ENCODE results near the gene PSMB7. TPM values are rescaled to one million over a fixed set of nuclear protein-coding genes. Genes with fewer than 3 reads are reported as not detected.

PSMB7 gene
- total RNA-seq, 2 experiments from 2014 or later = 164 to 186 TPM

GRCh38 chr9:124449381-124450151 lies 34.3 kb upstream of the PSMB7 start:
- Histone ChIP-seq H3K27ac (ENCODE audit: low read depth, low read length, poor library complexity, severe bottlenecking) (no peak overlapping the region), H3K4me1 (ENCODE audit: insufficient read depth, low read length, poor library complexity, severe bottlenecking) (no peaks in the 10 kb centered on the region), H3K9me2 (ENCODE audit: insufficient read depth, low read length) (no peaks in the 10 kb centered on the region), H3K36me3 (ENCODE audit: insufficient read depth, low read length) (no peaks in the 10 kb centered on the region), H3K4me3 (ENCODE audit: low read depth, low read length, poor library complexity, severe bottlenecking) (no peak overlapping the region), H4K20me1 (ENCODE audit: insufficient read depth, low read length) (no peaks in the 10 kb centered on the region), H3K9me3 (ENCODE audit: low read length) (no peaks in the 10 kb centered on the region), H2AFZ (ENCODE audit: low read length) (no peak overlapping the region), H3K79me2 (ENCODE audit: insufficient read depth, low read depth, low read length) (no peaks in the 10 kb centered on the region), H3K4me2 (ENCODE audit: low read length) (no peak overlapping the region)
- TF ChIP-seq CTCF (conservative IDR thresholded peaks at IDR 0.05; ENCODE audit: low read length) = no peak
- TF ChIP-seq EZH2phosphoT487 (IDR thresholded peaks at IDR 0.05; ENCODE audit: borderline replicate concordance, low read depth, low read length) = no peak
- no TSS peak for BruUV-seq (replicated peaks)
- intact Hi-C loops (cut with micrococcal nuclease; ENCODE audit: unreplicated experiment) = no loop called here
- CTCF ChIA-PET (ENCODE audit: unreplicated experiment) = no interaction called here
- POLR2A ChIA-PET = no interaction called here
- DNase-seq (ENCODE audit: low spot score) = no peak

- TF ChIP-seq EZH2phosphoT487 (IDR thresholded peaks at IDR 0.05; ENCODE audit: borderline replicate concordance, low read depth, low read length) (no peak), CTCF (conservative IDR thresholded peaks at IDR 0.05; ENCODE audit: low read length) (no peak)
- BruUV-seq (replicated peaks) = no TSS peak
- Histone ChIP-seq H3K9me3 (ENCODE audit: low read length) (no peaks in the 10 kb centered on the region), H4K20me1 (ENCODE audit: insufficient read depth, low read length) (no peaks in the 10 kb centered on the region), H3K9me2 (ENCODE audit: insufficient read depth, low read length) (no peaks in the 10 kb centered on the region), H3K4me3 (ENCODE audit: low read depth, low read length, poor library complexity, severe bottlenecking) (no peak overlapping the region), H3K79me2 (ENCODE audit: insufficient read depth, low read depth, low read length) (no peaks in the 10 kb centered on the region), H3K4me1 (ENCODE audit: insufficient read depth, low read length, poor library complexity, severe bottlenecking) (no peaks in the 10 kb centered on the region), H3K4me2 (ENCODE audit: low read length) (no peak overlapping the region), H2AFZ (ENCODE audit: low read length) (no peak overlapping the region), H3K36me3 (ENCODE audit: insufficient read depth, low read length) (no peaks in the 10 kb centered on the region), H3K27ac (ENCODE audit: low read depth, low read length, poor library complexity, severe bottlenecking) (no peak overlapping the region)
- no peak for DNase-seq (ENCODE audit: low spot score)
- intact Hi-C loops (cut with micrococcal nuclease; ENCODE audit: unreplicated experiment) = no loop called here
- CTCF ChIA-PET (ENCODE audit: unreplicated experiment) = no interaction called here
- POLR2A ChIA-PET = no interaction called here
Measured at GRCh38 chr9:124448019-124448418, 32.8 kb upstream of the PSMB7 start.

GRCh38 chr9:124447297-124447661 lies 32.0 kb upstream of the PSMB7 start:
- Histone ChIP-seq H3K36me3 (ENCODE audit: insufficient read depth, low read length) (no peaks in the 10 kb centered on the region), H3K4me3 (ENCODE audit: low read depth, low read length, poor library complexity, severe bottlenecking) (no peak overlapping the region), H4K20me1 (ENCODE audit: insufficient read depth, low read length) (no peaks in the 10 kb centered on the region), H3K27ac (ENCODE audit: low read depth, low read length, poor library complexity, severe bottlenecking) (no peak overlapping the region), H2AFZ (ENCODE audit: low read length) (no peak overlapping the region), H3K4me1 (ENCODE audit: insufficient read depth, low read length, poor library complexity, severe bottlenecking) (no peaks in the 10 kb centered on the region), H3K79me2 (ENCODE audit: insufficient read depth, low read depth, low read length) (no peaks in the 10 kb centered on the region), H3K4me2 (ENCODE audit: low read length) (no peak overlapping the region), H3K9me3 (ENCODE audit: low read length) (no peaks in the 10 kb centered on the region), H3K9me2 (ENCODE audit: insufficient read depth, low read length) (no peaks in the 10 kb centered on the region)
- TF ChIP-seq EZH2phosphoT487 (IDR thresholded peaks at IDR 0.05; ENCODE audit: borderline replicate concordance, low read depth, low read length) (no peak), CTCF (conservative IDR thresholded peaks at IDR 0.05; ENCODE audit: low read length) (no peak)
- DNase-seq (ENCODE audit: low spot score) = no peak
- BruUV-seq (replicated peaks) = no TSS peak
- intact Hi-C loops (cut with micrococcal nuclease; ENCODE audit: unreplicated experiment) = loop anchor here (2.0 kb wide), 1 partner anchor 28 kb away; no protein-coding TSS in a partner anchor
- POLR2A ChIA-PET = no interaction called here
- CTCF ChIA-PET (ENCODE audit: unreplicated experiment) = no interaction called here
